Measurements from ENCODE around the gene CXCL8. TPM values are rescaled to one million over a fixed set of nuclear protein-coding genes. Genes with fewer than 3 reads are reported as not detected.

CXCL8 gene
- total RNA-seq, 1 experiment from 2014 or later = 0.82 TPM

DNA sequence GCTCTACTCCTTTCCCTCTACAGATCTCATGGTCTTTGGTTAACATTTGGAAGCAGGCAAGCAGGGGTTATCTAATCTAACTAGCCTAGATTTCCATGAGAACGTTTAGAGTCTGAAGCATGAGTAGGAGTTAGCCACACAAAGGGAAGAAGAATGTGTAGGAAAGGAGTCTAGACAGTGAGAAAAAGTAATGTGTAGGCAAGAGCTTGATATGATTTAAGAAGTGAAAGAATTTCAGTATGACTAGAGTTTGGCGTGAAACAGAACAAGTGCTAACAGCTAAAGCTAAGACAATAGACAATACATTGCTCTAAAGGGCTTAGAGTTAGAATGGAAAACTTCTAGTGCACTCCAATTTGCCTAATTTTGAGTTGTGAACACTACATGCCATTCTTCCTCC lies 10.8 kb downstream of the CXCL8 start:
- ChIA-PET CTCF (no interaction called here), POLR2A (interaction anchor here (0.6 kb wide), 1 partner anchor 15 kb away, joined by 3 read pairs; no protein-coding TSS in a partner anchor)
- H3K36me3 ChIP-seq (ENCODE audit: control insufficient read depth, insufficient read depth, low read length) = no peaks in the 10 kb centered on the region
- no peak for DNase-seq (ENCODE audit: low read depth, low spot score)
- no peaks in the 10 kb centered on the region for H3K27me3 ChIP-seq (ENCODE audit: control insufficient read depth, insufficient read depth, low read length)
- intact Hi-C loops (cut with micrococcal nuclease; ENCODE audit: unreplicated experiment) (no loop called here), in situ Hi-C loops (cut with HindIII; ENCODE audit: low pct_unique_long_range_greater_than_20kb, low sequenced_read_pairs) (no loop called here)
- H3K4me3 ChIP-seq (ENCODE audit: low read depth in 2 of 2, low read length in 2 of 2) = no peak overlapping the region
- H3K4me1 ChIP-seq (ENCODE audit: control insufficient read depth, insufficient read depth, low read length) = no peaks in the 10 kb centered on the region
- no peak for ATAC-seq
- no peak overlapping the region; the same call in 1 of the 2 replicates for H3K27ac ChIP-seq (ENCODE audit: low read length)
- TF ChIP-seq TCF7L2 (IDR thresholded peaks at IDR 0.05; ENCODE audit: low read depth, low read length) (no peak), SIN3A (IDR thresholded peaks at IDR 0.05; ENCODE audit: borderline replicate concordance, insufficient read depth, low read depth, low read length) (no peak), POLR2AphosphoS5 (IDR thresholded peaks at IDR 0.05; ENCODE audit: low read depth, low read length) (no peak), CTCF (IDR thresholded peaks at IDR 0.05) (no peak)
- BruUV-seq (replicated peaks) = no TSS peak
- no peaks in the 10 kb centered on the region for H3K9me3 ChIP-seq (ENCODE audit: control insufficient read depth, insufficient read depth, low read depth, low read length)

GRCh38 chr4:73751830-73752229 lies 11.5 kb downstream of the CXCL8 start:
- TF ChIP-seq REST (IDR thresholded peaks at IDR 0.05; ENCODE audit: insufficient read depth in 1 of 2, low read depth in 2 of 2, low read length in 1 of 2) (no peak), CTCF (IDR thresholded peaks at IDR 0.05) (no peak), TCF7L2 (IDR thresholded peaks at IDR 0.05; ENCODE audit: low read depth, low read length) (no peak), POLR2AphosphoS5 (IDR thresholded peaks at IDR 0.05; ENCODE audit: low read depth, low read length) (no peak), SIN3A (IDR thresholded peaks at IDR 0.05; ENCODE audit: borderline replicate concordance, insufficient read depth, low read depth, low read length) (no peak)
- Histone ChIP-seq H3K4me1 (ENCODE audit: control insufficient read depth, insufficient read depth, low read length) (no peaks in the 10 kb centered on the region), H3K27ac (ENCODE audit: low read length) (no peak overlapping the region), H3K4me3 (ENCODE audit: low read depth in 2 of 2, low read length in 2 of 2) (no peak overlapping the region), H3K27me3 (ENCODE audit: control insufficient read depth, insufficient read depth, low read length) (no peaks in the 10 kb centered on the region), H3K36me3 (ENCODE audit: control insufficient read depth, insufficient read depth, low read length) (no peaks in the 10 kb centered on the region), H3K9me3 (ENCODE audit: control insufficient read depth, insufficient read depth, low read depth, low read length) (no peaks in the 10 kb centered on the region)
- in situ Hi-C loops (cut with HindIII; ENCODE audit: low pct_unique_long_range_greater_than_20kb, low sequenced_read_pairs) (no loop called here), intact Hi-C loops (cut with micrococcal nuclease; ENCODE audit: unreplicated experiment) (no loop called here)
- DNase-seq (ENCODE audit: low read depth, low spot score) (no peak), ATAC-seq (no peak)
- no TSS peak for BruUV-seq (replicated peaks)
- ChIA-PET CTCF (no interaction called here), POLR2A (no interaction called here)

Measured in Panc1 (cell line).